HG03558 (cell line): Measurements from ENCODE around the gene ERF.
"Not testable (repeated sequence)": the region's sequence is repeated elsewhere in the genome, so short reads cannot be mapped to it uniquely, and the experiment has no call there.

ENCODE experiments used
- ATAC-seq: cut with Tn5 transposase; IDR thresholded peaks from one replicate; pipeline ENCODE4 v1.9.1; 2021; ENCODE audit warnings: moderate number of reproducible peaks; ENCODE audit not compliant: unreplicated experiment; ENCODE audit errors: extremely low read depth

Gene ERF

DNA sequence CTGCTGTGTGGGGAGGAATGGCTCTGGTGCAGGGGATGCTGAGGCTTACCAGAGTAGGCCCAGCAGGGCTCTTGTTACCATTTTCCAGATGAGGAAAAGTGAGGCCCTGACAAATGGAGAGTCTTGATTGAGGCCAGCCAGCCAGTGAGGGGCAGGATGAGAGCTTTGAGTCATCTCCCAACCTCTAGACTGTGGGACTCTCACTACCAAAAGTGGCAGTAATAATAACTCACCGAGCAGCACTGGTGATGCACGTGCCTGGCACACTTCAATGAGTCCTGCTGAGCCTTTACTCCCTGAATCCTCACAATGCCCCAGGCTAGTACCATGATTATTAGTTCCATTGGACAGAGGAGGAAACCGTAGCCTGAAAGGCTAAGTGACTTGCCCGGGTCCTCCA lies 21.9 kb upstream of the ERF start:
- ATAC-seq = no peak

DNA sequence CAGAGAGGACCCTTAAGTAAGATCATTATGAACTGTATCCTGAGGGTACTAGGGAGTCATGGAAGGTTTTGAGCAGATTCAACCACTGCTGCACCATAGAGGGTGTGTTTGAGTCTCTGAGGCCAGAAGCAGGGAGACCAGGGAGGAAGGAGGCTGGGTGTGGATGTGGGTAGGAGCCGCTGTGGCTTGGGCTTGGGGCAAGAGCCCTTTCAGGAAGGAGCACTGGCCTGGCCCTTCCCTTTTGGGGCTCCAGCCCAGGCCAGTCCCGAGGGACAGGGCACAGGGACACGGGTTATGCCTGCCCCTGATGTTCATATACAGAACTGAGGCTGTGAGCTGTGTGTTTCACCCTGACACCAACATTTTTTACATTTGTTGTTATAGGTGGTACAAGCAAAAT lies 21.4 kb upstream of the ERF start:
- ATAC-seq = no peak

DNA sequence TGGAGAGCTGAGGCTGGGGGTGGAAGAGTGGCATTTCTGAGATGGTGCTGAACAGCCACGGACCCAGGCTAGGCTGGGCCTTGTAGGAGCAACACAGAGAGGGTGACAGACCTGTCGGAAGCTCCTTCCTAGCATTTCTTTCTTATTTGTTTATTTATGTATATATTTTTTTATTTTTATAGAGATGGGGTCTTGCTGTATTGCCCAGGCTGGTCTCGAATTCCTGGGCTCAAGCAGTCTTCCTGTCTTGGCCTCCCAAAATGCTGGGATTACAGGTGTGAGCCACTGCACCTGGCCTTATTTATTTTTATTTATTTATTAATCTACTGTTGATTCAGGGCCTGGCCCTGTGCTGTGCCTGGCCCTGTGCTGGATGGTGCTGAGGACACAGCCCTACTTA lies 20.6 kb upstream of the ERF start:
- ATAC-seq = no peak

DNA sequence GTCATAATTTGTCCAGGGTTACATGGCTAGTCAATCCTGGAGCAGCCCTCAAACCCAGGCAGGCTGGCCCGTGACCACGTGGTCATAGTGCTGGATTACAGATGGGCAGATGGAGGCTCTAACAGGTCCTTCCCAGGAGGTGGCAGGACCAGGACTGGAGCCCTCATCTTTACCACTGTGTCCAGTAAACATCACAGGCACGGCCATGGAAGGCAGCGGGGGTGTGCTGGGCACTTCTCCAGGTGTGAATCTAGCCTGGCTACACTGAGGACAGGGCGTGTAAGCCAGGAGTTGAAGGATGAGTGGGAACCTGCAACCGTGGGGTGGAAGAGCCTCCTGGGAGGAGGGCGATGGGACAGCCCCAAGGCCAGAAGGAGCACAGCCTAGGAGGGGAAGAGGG lies 20.2 kb upstream of the ERF start:
- ATAC-seq = no peak

DNA sequence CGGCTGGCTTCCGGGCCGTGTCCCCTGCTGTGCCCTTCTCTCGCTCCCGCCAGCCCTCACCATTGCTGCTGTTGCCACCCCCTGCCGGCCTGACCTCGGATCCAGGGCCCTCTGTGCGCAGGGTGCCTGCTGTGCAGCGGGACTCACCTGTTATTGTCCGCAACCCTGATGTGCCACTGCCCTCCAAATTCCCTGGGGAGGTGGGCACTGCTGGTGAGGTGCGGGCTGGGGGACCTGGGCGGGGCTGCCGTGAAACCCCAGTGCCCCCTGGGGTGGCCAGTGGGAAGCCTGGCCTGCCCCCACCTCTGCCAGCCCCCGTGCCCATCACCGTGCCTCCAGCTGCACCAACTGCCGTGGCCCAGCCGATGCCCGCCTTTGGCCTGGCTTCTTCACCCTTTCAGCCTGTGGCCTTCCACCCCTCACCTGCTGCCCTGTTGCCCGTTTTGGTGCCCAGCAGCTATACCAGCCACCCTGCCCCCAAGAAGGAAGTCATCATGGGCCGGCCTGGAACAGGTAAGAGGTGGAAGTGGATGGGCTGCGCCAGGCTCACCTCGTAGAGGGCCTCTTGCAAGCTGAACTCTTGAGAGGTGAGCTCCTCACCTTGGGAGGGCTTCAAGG lies 19.2 kb upstream of the ERF start:
- ATAC-seq = no peak

DNA sequence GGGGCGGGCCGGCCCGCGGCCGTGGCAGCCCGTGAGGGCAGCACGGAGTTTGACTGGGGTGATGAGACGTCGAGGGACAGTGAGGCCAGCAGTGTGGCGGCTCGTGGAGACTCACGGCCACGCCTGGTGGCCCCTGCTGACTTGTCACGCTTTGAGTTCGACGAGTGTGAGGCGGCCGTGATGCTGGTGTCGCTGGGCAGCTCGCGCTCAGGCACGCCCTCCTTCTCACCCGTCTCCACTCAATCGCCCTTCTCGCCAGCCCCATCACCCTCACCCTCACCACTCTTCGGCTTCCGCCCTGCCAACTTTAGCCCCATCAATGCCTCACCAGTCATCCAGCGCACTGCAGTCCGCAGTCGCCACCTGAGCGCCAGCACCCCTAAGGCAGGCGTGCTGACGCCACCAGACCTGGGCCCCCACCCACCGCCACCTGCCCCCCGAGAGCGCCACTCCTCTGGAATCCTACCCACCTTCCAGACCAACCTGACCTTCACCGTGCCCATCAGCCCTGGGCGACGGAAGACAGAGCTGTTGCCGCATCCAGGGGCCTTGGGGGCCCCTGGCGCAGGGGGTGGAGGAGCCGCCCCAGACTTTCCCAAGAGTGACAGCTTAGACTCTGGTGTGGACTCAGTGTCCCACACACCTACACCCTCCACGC lies 18.6 kb upstream of the ERF start:
- ATAC-seq = no peak

DNA sequence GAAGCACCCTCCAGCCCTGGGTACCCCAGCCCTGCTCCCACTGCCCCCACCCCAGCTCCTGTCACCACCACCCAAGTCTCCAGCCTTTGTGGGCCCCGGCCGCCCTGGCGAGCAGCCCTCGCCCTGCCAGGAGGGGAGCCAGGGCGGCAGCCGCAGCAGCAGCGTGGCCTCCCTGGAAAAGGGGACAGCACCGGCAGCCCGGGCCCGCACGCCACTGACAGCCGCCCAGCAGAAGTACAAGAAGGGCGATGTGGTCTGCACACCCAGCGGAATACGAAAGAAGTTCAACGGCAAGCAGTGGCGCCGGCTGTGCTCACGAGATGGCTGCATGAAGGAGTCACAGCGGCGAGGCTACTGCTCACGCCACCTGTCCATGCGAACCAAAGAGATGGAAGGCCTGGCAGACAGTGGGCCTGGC lies 18.1 kb upstream of the ERF start:
- ATAC-seq = no peak

DNA sequence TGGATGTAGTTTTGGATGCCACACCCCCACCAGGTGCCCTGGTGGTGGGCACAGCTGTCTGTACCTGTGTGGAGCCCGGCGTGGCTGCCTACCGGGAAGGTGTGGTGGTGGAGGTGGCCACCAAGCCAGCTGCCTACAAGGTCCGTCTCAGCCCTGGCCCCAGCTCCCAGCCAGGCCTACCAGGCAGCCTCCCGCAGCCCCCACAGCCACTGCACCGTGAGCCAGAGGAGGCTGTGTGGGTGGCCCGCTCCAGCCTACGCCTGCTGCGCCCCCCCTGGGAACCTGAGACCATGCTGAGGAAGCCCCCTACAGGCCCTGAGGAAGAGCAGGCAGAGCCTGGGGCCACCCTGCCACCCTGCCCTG lies 17.6 kb upstream of the ERF start:
- ATAC-seq = no peak

DNA sequence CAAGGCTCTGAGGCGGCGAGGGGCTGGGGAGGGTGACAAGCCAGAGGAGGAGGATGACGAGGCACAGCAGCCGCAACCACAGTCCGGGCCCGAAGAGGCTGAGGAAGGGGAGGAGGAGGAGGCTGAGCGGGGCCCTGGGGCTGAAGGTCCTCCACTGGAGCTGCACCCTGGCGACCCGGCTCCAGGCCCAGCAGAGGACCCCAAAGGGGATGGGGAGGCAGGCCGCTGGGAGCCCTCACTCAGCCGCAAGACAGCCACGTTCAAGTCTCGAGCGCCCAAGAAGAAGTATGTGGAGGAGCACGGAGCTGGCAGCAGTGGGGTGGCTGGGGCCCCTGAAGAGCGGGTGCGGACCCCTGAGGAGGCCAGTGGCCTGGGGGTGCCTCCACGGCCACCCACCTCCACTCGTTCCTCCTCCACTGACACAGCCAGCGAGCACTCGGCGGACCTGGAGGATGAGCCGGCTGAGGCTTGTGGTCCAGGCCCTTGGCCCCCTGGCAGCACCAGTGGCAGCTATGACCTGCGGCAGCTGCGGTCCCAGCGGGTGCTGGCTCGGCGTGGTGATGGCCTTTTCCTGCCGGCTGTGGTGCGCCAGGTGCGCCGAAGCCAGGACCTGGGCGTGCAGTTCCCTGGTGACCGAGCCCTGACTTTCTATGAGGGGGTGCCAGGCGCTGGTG lies 17.1 kb upstream of the ERF start:
- ATAC-seq = no peak

DNA sequence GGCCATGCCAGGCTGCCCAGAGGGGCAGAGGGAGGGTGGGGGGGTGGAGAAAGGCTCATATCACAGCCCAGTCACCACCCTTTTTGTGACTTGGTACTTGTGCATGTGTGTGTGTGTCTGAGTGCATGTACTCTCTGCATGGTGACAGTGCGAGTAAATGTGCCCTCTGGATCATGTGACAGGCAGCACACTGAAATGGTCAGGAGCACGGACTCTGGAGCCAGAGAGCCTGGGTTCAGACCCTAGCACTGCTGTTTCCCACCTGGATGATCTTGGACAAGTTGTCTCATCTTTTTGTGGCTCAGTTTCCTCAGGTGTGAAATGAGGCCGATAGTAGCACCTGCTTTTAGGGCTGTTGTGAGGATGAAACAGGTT lies 16.1 kb upstream of the ERF start:
- ATAC-seq = no peak

DNA sequence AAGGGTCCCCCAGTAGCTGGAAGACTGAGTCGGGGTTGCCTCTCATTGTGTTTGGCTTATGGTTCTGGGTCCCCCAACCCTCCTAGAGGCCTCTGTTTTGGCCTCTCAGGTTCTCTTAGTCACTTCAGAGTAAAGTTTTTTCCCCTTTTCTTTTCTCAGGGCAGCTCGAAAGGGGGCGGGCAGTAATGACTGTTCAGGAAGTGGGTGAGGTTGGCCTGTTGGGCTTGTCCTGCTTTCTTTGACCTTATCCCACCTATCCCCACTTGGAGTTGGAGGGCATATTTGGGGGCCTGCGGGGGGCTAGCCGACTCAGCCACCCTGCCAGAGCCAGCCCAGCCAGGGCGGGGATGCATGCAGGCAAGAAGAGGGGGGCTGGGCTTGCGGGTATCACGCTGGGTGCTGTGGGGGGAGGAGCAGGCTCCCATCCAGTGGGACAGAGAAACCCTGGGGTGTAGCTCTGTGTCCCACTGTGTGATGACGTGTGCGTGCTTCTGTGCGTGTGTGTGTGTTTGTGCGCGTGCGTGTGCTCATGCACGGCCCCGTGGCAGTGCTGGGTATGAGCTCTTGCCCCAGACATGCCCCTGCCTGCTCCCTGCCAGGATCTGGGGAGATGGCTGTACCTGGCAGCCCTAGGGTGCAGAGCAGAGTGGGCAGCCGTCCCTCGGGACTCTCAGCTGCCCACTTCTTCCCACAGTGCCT lies 15.6 kb upstream of the ERF start:
- no peak for ATAC-seq

DNA sequence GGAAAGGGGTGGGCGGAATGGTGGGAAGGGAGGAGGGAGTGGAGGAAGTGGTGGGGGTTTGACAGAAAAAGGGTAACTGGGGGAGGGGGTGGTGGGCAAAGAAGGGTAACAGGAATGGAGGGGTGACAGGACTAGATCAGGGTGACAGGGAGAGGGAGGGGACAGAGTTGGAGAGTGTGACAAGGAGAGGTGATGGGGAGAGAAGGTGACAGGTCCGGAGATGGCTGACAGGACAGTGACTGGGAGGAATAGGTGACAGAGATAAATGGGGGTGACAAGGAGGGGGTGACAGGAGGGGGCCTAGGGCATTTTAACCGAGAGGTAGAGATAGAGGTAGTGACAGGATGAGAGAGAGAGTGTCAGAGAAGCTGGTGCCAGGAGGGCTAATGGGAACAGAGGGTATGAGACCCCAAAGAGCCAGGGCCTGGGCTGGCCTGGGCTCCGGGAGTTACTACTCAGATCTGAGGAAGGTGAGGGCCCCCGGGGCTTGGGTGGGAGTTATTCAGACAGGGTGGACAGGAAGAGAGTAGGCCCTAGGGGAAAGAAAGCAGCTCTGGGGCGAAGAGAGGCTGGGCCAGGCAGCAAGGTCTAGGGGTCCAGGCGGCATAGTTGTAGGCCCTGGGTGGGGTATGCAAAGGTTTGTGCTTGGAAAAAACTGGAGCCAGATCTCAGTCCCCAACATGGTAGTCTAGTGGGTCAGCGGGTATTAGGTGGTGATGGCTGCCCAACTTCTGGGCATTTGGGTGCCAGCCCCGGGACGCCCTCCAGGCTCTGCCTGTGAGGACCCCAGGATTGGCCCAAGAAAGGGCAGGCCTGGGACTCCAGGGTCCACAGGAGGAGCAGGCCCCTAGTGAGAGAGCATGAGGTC lies 14.8 kb upstream of the ERF start:
- no peak for ATAC-seq

DNA sequence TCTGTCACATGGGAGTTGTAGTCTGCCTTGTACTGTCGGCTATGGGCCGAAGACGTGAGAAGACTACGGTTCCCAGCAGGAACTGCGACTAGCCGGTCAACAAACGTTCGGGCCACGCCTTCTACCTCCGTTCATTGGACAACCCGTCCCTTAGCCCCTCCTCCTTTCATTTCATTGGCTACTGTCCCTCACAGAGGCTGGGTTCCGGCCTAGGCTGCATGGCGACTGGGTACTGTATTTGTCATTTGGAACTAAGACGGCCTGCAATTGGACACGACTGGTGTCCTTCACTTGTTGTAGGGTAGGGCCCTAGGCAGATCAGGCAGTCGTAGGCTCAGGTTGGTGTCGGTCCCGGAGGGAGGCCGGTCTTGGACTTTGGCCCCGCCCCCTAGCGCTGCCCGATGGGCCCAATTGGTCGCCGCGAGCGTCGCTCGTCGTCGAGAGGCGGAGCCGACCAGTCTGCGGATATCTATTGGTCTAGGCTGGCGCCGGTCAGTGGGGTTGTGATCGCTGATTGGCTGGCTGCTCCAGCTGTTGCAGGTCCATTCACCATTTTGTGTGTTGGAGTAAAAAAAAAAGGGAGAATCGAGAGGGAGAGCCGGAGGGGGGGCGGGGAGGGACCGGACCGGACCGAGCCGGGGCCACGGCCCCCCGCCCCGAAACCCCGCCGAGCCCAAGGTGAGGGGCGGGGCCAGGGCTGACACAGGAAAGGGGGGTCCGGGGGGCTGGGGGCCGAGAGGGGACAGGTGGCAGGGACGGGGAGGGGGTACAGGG lies 14.0 kb upstream of the ERF start, which contains the start of gene CIC:
CIC (plus strand) TSS at position 549 of the 774 bp plus-strand sequence. CDS start 2,532 bp downstream, outside the sequence.
- peak; percentile 47 for ATAC-seq

DNA sequence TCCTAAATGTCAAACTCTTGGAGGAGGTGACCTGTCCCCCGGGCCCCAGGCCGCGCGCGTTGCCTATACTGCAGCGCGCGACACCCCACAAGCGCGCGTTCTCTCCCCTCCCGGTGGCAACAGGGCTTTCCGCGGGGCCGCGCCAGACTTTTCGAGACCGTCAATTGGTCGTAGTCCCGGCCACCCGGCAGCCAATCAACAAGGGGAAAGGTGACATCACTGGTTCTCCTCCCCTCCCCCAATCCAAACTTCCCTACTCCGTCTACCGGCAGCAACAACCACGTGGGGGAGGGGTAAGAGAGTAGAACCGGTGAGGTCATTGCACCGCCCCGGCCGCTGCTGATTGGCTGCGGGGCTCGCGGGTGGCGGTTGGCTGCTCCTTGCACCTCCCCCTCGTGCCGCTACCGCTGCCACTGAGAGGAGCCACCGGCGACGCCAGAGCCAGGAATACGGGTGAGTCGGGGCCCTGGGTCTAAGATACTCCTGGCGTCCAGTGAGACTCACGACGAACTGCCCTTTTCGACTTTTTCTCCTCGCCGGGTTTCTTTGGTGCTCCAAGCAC lies 13.3 kb upstream of the ERF start:
- peak; percentile 24 for ATAC-seq

DNA sequence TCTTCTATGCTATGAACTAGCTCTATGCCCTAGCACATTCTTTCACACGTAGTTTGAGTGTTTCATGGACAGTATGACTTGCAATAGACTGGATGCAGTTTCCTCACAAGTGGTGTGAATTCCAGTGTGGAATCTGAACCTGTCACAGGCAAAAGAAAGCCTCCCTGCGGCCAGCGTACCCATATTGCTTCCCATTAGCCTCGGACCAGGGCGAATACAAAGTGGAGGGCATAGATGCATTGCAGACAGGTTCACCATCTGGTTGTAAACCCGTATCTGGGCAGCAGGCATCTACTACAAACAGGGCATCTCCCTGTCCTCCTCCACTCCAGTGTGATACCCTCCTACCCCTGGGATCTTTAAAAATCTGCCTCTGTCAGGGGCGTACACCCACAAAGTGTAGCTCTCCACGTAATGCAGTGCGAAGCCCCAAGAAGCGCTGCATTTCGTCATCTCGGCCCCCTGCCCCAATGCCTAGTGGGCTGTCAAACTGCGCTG lies 12.8 kb upstream of the ERF start:
- no peak for ATAC-seq

DNA sequence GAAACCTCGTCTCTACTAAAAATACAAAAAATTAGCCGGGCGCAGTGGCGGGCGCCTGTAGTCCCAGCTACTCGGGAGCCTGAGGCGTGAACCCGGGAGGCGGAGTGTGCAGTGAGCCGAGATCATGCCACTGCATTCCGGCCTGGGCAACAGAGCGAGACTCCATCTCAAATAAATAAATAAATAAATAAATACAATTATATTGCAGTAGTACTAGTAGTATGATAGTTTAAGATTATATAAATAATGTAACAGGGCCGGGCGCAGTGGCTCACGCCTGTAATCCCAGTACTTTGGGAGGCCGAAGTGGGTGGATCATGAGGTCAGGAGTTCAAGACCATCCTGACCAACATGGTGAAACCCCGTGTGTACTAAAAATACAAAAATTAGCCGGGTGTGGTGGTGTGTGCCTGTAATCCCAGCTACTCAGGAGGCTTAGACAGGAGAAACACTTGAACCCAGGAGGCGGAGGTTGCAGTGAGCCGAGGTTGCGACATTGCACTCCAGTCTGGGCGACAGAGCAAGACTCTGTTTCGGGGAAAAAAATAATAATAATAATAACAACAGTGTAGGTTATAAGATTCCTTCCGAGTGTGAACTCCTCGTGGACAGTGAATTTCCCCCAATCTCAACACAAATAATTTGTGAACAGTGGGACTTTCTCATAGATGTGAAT lies 12.1 kb upstream of the ERF start:
- ATAC-seq = not testable (repeated sequence)

DNA sequence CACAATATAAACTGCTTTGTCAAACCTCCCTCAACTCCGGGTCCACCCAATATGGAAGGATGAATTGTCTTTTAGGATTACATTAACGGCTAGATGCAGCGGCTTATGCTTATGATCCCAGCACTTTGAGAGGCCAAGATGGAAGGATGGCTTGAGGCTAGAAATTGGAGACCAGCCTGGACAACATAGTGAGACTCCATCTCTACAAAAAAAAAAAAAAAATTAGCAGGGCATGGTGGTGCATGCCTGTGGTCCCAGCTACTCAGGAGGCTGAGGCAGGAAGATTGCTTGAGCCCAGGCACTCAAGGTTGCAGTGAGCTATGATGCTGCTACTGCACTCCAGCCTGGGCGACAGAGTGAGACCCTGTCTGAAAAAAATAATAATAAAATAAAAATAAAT lies 11.2 kb upstream of the ERF start:
- ATAC-seq = not testable (repeated sequence)

DNA sequence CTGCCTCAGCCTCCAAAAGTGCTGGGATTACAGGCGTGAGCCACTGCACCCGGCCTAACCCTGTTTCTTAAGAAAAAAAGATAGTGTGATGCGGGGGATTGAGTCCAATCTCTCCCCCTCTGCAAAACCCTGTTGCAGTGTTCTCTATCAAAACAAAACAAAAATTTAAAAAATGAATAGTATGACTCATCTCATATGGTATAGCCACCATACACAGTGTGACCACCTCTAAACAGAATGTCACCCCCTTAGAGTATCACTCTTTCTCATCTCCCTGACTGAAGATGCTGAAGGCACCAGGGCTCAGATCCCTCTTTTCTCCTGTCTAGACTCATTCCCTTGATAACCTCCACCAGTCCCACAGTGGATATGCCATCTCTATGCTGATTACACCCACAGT lies 6.8 kb upstream of the ERF start:
- no peak for ATAC-seq
